Measurements from ENCODE around the gene B4GALNT3.
"Not testable (repeated sequence)": the region's sequence is repeated elsewhere in the genome, so short reads cannot be mapped to it uniquely, and the experiment has no call there.

Gene B4GALNT3

DNA sequence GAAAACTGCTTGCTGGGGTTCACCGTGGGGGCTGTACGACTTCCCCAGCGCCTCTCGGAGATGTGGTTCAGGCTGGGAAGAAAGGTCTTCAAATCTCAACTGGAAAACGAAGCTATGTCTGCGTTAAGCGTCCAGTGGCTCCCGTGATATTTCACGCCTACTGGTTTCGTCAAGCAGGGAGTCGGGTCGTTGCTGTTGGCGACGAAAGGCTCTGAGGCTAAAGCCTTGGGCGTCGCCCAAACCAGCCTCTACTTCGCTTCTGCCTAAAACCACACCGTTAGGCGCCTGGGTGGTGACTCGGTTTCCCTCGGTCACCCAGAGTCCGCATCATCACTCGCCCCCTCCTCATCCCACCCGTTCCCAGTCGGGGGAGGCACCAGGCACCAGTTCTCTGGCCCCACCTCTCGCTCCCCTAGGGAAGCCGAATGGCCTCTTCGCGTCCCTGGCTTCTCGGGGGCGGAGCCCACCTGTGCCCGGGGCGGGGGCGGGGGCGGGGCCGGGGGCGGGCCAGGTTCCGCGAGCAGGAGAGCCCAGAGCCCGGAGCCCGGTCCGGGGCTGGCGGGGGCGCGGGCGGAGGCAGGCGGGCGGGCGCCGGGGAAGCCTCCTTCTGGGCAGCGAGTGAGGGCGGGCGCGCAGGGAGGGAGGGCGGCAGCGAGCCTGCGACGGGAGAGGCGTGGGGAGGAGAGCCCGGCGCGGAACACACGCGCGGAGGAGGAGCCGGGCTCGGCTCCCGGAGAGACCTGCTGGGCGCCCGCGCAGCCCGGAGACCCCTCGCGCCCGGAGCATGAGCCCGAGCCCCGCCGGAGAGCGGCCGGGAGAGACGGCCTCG lies at the start of gene B4GALNT3:
Gene B4GALNT3 (plus strand): TSS at position 510 of the 829 bp plus-strand sequence. CDS start 438 bp downstream, outside the sequence.
- DNase-seq (ENCODE audit: low spot score), result peak; percentile 8

DNA sequence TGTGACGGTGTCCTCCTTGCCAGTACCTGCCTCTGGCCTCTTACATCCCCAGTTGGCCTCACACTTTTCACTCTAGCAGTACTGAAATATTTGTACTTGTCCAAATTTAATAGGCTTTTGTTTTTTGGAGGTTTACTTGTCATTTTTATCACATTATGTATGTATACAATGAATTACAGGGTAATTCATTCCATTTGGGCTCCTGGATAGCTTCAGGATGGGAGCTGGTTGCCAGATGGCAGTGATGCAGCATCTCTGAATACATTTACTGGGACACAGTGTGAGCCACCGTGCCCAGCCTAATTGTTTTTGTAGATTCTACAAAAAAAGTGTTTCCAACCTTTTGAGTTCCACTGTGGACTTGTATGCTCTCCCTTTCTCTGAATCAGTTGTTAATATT lies 44.9 kb upstream of the B4GALNT3 start:
- no peak for DNase-seq (ENCODE audit: low spot score)

DNA sequence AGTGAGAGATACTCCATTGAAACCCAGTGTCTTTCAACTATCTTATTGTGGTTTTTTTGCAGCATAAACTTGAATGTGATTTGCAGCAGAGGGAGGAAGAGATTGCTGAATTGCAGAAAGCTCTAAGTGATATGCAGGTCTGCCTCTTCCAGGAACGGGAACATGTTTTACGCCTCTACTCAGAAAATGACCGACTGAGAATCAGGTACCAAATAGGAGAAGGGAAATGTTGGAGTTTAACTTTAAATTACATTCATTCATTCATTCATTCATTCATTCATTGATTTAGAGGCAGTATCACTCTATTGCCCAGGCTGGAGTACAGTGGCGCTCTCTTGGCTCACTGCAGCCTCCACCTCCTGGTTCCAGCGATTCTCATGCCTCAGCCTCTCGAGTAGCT lies 41.3 kb upstream of the B4GALNT3 start:
- DNase-seq (ENCODE audit: low spot score), result no peak

DNA sequence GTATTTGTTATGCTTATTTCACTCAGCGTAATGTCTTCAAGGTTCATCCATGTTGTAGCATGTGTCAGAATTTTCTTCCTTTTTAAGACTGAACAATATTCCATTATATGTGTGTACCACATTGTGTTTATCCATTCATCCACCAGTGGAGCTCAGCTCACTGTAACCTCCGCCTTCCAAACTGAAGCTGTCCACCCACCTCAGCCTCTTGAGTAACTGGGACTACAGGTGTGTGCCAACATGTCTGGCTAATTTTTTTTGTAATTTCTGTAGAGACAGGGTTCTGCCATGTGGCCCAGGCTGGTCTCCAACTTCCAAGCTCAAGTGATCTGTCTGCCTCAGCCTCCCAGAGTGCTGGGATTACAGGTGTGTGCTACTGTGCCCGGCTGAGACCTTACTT lies 37.2 kb upstream of the B4GALNT3 start:
- DNase-seq (ENCODE audit: low spot score), result no peak

DNA sequence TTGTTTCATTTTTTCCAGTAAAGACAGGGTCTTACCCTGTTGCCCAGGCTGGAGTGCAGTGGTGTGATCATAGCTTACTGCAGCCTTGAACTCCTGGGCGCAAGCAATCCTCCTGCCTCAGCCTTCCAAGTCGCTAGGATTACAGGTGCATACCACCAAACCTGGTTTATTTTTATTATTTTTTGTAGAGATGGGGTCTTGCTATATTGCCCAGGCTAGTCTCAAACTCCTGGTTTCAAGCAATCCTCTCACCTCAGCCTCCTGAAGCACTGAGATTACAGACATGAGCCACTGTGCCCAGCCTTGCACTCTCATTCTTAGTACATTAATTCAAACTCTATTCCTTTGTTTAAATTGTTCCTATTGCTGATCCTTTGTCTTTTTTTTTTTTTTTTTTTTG lies 24.0 kb upstream of the B4GALNT3 start:
- DNase-seq (ENCODE audit: low spot score), result not testable (repeated sequence)

DNA sequence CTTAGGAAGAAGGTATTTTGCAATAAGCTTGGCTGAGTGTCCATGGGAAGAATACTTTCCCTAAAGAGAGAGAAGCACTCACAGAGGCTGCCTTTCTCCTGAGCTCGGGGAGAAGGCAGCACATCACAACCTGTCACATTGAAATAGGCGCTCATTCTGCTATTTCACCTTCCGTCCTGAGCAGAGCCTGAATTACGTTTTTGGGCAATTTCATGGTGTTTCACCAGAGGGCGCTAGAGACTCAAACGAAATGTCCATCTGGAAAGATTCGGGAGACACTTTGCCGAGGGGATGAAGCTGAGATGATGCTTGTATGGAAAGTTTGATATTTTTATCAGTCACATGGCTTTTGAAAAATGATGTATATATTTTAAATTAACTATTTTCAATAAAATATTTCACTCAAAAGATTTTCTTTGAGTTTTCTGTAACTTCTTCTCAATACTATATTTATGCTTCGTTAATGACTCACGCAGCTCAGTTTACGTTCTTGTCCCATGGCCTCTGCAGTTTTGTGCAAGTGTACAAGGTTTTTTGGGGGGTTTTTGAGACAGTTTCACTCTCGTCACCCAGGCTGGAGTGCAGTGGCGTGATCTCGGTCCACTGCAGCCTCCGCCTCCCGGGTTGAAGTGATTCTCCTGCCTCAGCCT lies 17.4 kb upstream of the B4GALNT3 start:
- DNase-seq (ENCODE audit: low spot score), result peak; percentile 38

DNA sequence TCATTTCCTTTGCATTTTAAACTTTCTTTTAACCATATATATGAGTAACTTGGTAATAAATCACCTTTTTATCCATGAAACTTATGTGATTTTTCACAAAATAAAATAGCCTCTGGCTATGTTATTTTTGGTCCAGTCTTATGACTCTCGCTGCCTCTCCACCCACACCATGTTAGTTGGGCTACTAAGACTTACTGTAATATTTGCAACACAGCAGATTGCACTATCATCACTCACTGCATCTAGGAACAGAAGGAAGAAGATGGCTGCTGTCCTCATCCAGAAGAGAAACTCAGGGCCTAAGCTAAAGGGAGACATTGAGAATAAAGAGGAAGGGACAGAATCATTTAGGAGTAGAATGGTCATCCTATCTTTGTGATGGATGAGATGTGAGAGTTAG lies 12.6 kb upstream of the B4GALNT3 start:
- no peak for DNase-seq (ENCODE audit: low spot score)

DNA sequence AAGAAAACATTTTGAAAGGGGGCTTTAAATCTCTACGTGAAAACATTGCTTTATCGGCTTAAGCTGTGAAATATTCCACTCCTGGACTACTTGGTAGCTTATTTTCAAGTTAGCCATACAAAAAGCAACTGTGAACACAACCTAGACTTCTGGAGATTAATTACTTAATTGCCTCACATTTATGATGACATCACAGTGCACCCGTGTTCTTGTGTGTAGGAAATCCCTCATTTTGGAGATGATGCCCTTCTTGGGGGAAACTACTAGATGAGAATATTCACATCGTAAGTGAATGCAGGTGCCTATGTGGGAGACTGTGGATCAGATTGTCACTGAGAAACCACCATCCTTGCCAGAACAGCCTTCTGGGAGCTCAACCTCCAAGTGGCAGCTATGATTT lies 10.5 kb upstream of the B4GALNT3 start:
- DNase-seq (ENCODE audit: low spot score), result no peak

DNA sequence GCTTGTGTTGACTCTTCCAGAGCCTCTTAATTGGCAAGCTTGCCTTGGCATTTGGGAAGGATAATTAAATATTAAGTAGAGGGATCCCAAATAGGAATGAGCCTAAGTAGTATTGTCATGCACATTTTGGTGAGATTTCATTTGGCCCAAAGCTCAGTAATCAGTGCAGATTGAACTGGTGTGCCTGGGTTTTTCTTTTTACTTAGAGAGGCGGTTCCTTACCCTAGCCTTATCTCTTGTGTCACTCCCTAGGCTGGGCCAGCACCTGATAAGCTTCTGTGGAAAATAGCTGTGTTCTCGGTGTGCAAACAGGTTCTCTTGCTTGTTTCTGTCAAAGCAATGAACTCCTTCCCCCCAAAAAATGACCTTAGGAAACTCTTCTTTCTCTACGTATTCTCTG lies 9.3 kb upstream of the B4GALNT3 start:
- DNase-seq (ENCODE audit: low spot score), result no peak

DNA sequence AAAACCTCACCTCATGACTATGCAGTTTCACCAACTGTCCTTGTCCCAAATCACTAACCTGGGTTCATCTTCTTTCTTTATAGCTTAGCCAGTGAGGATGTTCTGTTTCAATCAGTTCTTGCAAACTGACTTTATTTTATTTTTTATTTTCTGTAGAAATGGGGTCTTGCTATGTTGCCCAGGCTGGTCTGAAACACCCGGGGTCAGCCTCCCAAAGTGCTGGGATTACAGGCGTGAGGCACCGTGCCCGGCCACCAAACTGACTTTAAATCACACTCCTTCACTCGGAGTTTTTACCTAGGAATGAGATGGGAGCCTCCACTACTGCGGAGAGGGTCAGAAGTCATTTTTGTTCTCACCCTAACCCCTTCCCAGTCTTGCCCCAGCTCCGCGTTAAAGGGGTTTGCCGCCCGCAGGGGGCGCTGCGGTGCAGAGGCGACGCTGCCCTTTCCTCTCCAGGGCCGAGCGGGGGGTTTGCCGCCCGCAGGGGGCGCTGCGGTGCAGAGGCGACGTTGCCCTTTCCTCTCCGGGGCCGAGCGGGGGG lies 7.0 kb upstream of the B4GALNT3 start:
- peak; percentile 81 for DNase-seq (ENCODE audit: low spot score)

DNA sequence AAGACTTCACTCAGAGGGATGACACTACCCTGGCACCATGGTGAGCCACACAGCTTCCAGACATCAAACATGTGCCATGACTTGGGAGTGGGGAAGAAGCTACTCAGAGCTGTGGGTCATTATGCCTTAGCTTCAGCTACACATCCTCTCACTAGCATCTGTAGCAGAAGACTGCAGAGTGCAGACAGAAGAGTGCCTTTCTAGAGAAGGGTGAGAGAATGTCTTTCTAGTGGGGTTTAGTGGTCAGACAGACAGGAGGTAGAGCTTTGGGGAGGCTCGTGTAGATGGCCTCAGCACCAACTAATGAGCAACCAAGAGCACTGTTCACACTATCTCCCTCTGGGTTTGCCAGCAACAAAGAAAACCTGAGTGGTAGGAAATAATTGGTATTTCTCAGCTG lies 4.9 kb upstream of the B4GALNT3 start:
- no peak for DNase-seq (ENCODE audit: low spot score)

DNA sequence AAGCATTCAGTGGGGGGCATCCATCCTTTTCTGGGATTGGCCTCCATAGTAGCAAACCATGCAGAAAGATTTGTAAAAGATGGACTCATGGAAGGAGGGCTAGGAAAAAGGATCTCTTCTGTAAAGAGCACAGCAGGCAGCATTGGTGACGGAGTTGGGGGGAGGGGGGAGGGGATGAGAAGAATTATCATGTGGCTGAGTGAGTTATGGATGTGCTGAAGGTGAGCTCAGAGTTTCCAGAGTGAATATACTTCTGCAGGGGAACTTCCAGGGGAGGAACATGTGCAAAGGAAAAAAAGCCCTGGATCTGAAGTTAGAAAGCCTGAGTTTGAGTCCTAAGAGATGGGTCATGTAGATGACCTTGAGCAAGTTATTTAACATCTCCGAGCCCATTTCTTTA lies 3.9 kb upstream of the B4GALNT3 start:
- no peak for DNase-seq (ENCODE audit: low spot score)

DNA sequence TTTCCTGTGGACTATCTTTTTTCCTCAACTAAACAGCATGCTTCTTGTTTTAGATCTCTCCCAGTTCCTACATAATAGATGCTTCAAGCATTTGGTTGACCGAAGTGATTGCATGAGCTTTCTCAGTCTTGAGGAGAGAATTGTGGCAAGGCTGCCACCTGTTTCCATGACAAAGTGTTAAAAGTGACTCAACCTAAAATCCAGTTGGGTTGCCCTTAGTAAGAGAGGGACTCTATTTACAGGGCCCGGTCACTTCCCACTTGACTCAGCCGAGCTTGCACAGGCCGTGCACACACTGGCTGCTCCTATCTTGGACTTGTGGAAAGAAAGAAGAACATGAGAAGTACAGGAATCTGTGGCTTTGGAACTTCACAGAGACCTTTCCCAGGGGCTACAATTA lies 2.1 kb upstream of the B4GALNT3 start:
- peak; percentile 46 for DNase-seq (ENCODE audit: low spot score)

DNA sequence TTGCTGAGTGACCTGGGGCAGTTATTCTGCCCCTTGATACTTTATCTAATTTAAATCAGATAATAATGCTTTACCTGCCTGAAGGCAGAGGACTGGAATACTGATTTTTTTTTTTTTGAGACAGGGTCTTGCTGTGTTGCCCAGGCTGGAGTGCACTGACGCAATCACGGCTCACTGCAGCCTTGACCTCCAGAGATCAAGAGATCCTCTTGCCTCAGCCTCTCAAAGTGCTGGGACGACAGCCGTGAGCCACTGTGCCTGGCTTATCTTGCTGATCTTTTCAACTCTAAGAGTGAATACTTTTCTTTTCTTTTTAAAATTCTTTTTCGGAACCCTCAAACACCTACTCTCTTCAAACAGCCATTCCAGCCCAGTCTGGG lies 699 bp upstream of the B4GALNT3 start:
- no peak for DNase-seq (ENCODE audit: low spot score)

DNA sequence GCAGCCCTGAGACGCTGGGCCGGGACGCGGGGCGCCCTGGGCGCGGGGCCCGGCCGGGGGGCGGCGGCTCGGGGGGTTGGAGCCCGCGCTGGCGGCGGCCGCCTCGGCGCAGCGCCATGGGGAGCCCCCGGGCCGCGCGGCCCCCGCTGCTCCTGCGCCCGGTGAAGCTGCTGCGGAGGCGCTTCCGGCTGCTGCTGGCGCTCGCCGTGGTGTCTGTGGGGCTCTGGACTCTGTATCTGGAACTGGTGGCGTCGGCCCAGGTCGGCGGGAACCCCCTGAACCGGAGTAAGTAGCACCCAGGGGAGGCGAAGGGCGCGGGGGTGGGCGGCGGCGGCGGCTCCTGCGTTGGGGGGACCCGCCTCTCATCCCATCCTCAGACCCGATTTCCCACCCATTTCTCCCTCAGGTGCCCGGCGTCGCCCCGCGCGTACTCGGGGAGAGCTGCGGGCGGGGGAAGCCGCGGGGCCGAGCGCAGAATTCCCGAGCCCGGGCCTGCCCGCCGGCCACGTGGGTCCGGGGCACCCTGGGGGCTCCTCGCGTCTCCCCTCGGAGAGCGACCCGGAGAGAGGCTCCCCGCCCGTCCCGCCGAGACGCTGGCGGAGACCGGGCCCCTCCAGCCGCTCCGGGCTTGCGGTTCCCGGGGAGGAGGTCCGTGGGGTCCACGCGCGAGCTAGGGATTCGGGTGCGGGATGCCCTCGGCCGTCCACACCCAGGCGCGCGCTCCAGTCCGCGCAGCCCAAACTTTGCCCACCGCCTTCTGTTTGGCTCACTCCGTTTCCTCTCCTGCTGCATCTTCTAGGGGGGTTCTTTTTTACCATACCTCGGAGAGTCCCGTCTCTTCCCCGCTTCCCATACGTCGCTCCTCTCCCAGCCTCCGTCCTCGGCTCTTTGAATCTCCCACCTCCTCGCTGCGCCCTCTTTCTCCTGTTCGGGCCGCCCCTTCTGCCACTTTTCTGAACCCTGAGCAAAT lies 807 bp downstream of the B4GALNT3 start:
- DNase-seq (ENCODE audit: low spot score), result peak; percentile 19

DNA sequence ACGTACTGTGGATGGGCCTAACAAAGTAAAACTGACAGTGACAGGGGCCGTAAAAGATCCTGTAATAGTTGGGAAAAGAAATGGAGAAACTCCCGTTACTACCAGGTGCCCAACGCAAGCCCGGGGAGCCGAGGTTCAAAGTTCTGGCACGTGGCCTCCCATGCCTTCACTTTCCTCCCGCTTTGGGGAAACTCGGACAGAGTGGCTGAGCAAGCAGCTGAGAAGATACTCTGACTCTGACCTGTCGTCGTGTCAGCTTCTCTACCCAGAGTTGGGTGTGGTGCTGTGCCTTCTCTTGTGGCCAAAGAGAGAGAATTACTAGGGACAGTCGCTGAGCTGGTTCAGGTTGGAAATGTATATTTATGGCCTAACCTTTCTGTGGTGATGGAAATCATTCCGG lies 1.7 kb downstream of the B4GALNT3 start:
- no peak for DNase-seq (ENCODE audit: low spot score)

DNA sequence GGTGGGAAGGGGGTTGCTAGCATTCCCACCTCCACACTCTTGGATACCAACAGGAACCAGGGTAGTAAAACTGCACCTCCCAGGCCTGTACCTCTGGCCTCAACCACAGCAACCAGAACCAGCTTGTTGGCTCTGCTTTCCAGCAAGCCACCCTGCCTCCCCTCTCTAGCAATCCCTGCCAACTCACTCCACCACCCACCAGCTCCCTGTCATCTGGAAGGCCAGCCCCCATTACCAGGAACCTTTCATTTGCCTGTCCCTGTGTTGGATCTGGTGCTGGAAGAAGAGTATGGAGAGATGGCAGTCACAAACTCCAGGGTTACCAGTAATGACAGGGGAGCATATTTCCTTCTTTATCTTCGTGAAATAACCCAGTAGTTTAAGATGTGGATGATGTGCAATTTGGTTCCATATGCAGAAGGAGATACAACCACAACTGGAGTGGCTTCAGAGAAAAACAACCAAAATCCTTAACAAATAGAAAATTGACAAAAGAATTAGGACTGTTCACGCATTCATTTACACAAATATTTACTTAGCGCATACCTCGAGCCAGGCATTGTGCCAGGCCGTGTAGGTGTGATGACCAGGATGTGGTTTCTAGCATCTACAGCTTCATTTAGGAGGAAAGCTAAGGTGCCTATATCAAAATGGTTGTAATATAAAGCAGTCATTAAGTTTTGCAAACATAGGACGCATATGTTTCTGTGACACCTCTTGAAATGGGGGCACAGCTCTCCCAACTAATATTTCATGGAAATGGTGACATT lies 3.4 kb downstream of the B4GALNT3 start:
- DNase-seq (ENCODE audit: low spot score), result no peak

DNA sequence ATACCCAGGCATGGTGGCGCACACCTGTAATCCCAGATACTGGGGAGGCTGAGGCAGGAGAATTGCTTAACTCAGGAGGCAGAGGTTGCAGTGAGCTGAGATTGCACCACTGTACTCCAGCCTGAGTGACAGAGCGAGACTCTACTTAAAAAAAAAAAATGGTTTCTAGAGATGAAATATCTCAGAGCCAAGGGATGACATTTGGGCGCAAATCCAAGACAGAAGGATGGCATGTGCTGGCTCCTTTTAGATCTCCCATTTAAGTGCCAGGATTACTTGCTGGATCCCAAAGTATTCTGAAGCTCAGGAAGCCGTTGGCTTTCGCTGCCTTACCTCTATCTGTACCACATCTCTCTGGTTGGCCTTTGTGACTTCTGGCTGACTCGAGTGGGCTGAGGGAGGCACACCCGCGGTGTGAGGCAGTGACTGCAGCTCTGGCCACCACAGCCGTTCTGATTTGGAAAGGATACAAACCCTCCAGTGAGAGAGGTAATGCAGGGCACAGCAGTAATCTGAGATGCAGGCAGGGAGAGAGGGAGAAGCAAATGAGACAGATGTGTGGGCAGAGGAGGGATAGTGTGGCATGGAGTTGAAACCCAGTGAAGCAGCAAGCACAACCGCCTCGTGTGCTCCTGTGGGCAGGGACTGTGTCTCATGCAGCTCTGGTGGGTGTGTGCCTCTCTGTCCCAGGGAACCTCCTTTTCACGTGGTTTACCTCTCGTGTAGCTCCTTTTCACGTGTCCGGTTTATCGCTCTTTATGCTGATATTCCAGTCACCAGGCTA lies 4.9 kb downstream of the B4GALNT3 start:
- DNase-seq (ENCODE audit: low spot score), result no peak

DNA sequence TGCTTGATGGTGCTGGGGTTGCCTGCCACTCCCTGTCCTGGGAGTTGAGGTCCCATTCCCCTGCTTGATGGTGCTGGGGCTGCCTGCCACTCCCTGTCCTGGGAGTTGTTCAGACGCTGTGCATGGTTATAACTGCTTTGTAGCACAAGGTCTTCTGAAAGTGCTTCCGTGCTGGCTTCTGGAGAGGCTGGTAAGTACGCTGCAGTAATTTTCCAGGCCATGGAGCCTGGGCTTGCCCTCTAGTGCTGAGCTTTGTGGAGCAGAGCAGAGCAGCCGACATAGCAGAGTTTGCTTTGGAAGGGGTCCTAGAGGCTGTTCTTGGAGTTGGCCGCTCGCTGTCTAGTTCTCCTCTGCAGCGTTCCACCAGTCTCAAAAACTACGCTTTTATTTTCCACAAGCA lies 6.3 kb downstream of the B4GALNT3 start:
- no peak for DNase-seq (ENCODE audit: low spot score)

DNA sequence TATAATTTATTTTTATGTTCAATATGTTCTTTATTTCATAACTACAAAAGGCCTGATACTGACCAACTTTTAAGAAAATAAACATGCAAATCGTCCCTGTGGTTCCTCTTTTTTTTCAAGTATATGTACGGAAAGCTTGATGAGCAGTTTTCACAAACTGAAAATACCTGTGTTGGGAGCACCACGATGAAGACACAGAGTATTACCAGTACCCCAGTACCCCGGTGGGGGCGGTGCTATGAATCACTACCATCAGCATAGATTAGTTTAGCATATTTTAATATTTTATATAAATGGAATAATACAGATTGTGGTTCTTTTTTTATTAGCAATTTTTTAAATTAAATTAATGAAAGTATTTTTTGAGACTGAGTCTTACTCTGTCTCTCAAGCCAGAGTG lies 7.0 kb downstream of the B4GALNT3 start:
- no peak for DNase-seq (ENCODE audit: low spot score)

DNA sequence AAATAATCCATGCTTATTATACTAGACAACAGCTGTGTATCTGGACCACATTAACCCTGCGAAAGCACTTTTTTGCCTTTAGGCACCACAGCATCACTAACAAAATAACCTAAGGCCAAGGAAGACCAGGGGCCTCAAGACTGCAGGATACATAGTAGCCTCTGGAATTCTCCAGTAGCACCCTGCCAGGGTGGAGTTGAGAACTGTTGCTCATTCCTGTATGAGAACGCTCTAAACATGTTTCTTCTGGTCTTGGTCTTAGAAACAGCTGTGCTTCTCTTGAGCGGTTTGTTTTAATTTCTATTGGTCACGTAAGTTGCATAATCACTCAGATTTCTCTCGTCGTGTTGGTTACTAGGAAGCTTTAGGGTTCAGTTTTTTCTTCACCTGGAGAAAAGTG lies 7.9 kb downstream of the B4GALNT3 start:
- DNase-seq (ENCODE audit: low spot score), result no peak

Measured in activated CD4-positive, alpha-beta T cell treated with anti-CD3 and anti-CD28 coated beads, Interleukin-2, Interleukin-4, amounts not matched to agents 100 ng/mL and 50 ng/mL, durations not matched to agents 16 hours and 8 hours (primary cell).